Measurements from ENCODE around the gene NTRK1.

Gene NTRK1

GRCh38 chr1:156900896-156901589 is 40.4 kb downstream of the NTRK1 start:
- TF ChIP-seq CTCF (IDR thresholded peaks at IDR 0.05; ENCODE audit: borderline replicate concordance, insufficient read depth, low read depth, low read length): no peak

GRCh38 chr1:156901590-156901900 is 40.9 kb downstream of the NTRK1 start:
- no peak overlapping the region for H3K4me3 ChIP-seq (ENCODE audit: low read depth, low read length)
- TF ChIP-seq CTCF (IDR thresholded peaks at IDR 0.05; ENCODE audit: borderline replicate concordance, insufficient read depth, low read depth, low read length): no peak

More at GRCh38 chr1:156900896-156901589, 40.4 kb downstream of the NTRK1 start:
- no peak overlapping the region for H3K4me3 ChIP-seq (ENCODE audit: low read depth, low read length)

- no peak for TF ChIP-seq CTCF (IDR thresholded peaks at IDR 0.05; ENCODE audit: borderline replicate concordance, insufficient read depth, low read depth, low read length)
- no peak overlapping the region for H3K4me3 ChIP-seq (ENCODE audit: low read depth, low read length)
These were observed 41.6 kb downstream of the NTRK1 start for GRCh38 chr1:156901966-156902915.

GRCh38 chr1:156903328-156904091 is 42.8 kb downstream of the NTRK1 start:
- no peak for TF ChIP-seq CTCF (IDR thresholded peaks at IDR 0.05; ENCODE audit: borderline replicate concordance, insufficient read depth, low read depth, low read length)
- no peak overlapping the region for H3K4me3 ChIP-seq (ENCODE audit: low read depth, low read length)

- H3K4me3 ChIP-seq (ENCODE audit: low read depth, low read length): no peak overlapping the region
- TF ChIP-seq CTCF (IDR thresholded peaks at IDR 0.05; ENCODE audit: borderline replicate concordance, insufficient read depth, low read depth, low read length): no peak
These were observed 43.7 kb downstream of the NTRK1 start for GRCh38 chr1:156904187-156904959.

GRCh38 chr1:156905176-156905575 is 44.5 kb downstream of the NTRK1 start:
- no peak overlapping the region for H3K4me3 ChIP-seq (ENCODE audit: low read depth, low read length)

More at GRCh38 chr1:156905176-156905575, 44.5 kb downstream of the NTRK1 start:
- no peak for TF ChIP-seq CTCF (IDR thresholded peaks at IDR 0.05; ENCODE audit: borderline replicate concordance, insufficient read depth, low read depth, low read length)

Data from GM12875 (cell line).